H1 (cell line): ENCODE results near the gene ING5. TPM values are rescaled to one million over a fixed set of nuclear protein-coding genes. Genes with fewer than 3 reads are reported as not detected.

ENCODE experiments used
- BCL11A ChIP-seq, 2 experiments: IDR thresholded peaks; one replicate each; pipeline ENCODE4 v1.6.1; 2011; ENCODE audit warnings: low read depth in 2 of 2, low read length in 2 of 2, mild to moderate bottlenecking in 2 of 2
- NRF1 ChIP-seq: IDR thresholded peaks from 2 replicates; pipeline ENCODE4 v1.6.1; 2011; ENCODE audit warnings: mild to moderate bottlenecking, low read depth, low read length, improper control_type of control experiment
- RAD21 ChIP-seq, 2 experiments: IDR thresholded peaks in 1 of 2; conservative IDR thresholded peaks in 1 of 2; 2 replicates each; pipeline ENCODE4 v1.6.1; 2011; ENCODE audit warnings: low read depth in 2 of 2, low read length in 2 of 2, improper control_type of control experiment in 1 of 2, inconsistent platforms in 1 of 2, mild to moderate bottlenecking in 1 of 2, moderate library complexity in 1 of 2
- RNF2 ChIP-seq: fragments of 200-900, 300-1000 bp; sonication (generic); IDR thresholded peaks from 2 replicates; pipeline ENCODE4 v1.7.1; 2016; ENCODE audit warnings: borderline replicate concordance, low read depth, mild to moderate bottlenecking, antibody characterized with exemption, low read length; ENCODE audit not compliant: poor library complexity, severe bottlenecking; ENCODE audit errors: missing control alignments
- polyA plus RNA-seq, 7 experiments: library from polyadenylated mRNA; depleted of rRNA in 3 of 7; stranded (reverse) in 5 of 7; unstranded in 2 of 7; fragments of >200 nt in 5 of 7; fragments of 200-250 nt in 2 of 7; gene quantifications; 1 replicate in 5 of 7; 2 replicates in 1 of 7; 4 replicates in 1 of 7; pipeline versions ENCODE4 v1.2.1 to v1.2.3, GENCODE V29; 2011 to 2013; ENCODE audit warnings: missing spikeins in 2 of 7, mixed read lengths in 2 of 7
- total RNA-seq: library from RNA; stranded (reverse); fragmentation: NEBNext Ultra II Directional; extraction: Animal tissue kit (Norgen Biotek cat#: 25700); gene quantifications from 2 replicates; pipeline ENCODE4 v1.2.1, GENCODE V29; 2021
- TF ChIP-seq, protein P1 (sequence below): IDR thresholded peaks from 2 replicates; pipeline ENCODE4 v1.6.1; 2012; ENCODE audit warnings: inconsistent platforms

ING5 gene
- total and polyA plus RNA-seq, 2 of the 8 experiments (the other 6 are each of a cell fraction or from before 2014, with no cell fraction given): 41.5 to 47.4 TPM

DNA sequence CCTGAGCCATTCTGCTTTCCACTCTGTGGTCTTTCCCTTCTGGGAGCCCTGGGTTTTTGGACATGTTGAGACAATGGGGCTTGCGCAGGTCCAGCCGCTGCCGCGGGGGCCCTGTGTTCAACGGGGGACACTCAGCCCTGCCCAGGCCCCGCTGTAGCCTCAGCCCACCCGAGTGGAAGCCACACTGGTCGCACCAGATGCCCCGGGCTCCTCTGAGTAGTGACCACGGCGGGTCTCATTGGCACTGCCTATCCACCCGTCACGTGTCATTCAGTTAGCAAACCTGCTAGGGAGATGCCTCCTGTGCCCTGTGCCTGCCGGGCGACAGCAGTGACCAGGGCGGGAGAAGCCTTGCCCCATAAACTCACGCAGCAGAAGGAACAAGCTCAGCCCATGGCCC, 51.7 kb downstream of the ING5 start (continued):
- TF ChIP-seq, protein P1, sequence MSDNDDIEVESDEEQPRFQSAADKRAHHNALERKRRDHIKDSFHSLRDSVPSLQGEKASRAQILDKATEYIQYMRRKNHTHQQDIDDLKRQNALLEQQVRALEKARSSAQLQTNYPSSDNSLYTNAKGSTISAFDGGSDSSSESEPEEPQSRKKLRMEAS: no peak
- TF ChIP-seq NRF1: no peak
- no peak for TF ChIP-seq RAD21 (IDR thresholded peaks at IDR 0.05 in 1 of 2, conservative IDR thresholded peaks at IDR 0.05 in 1 of 2; ENCODE audit: low read depth in 2 of 2, low read length in 2 of 2)
- no peak for TF ChIP-seq BCL11A (IDR thresholded peaks at IDR 0.05; ENCODE audit: low read depth in 2 of 2, low read length in 2 of 2)
- TF ChIP-seq RNF2: no peak
